NCI-H146 (cell line): Measurements from ENCODE around the gene S1PR4.

ENCODE experiments used
- DNase-seq: peaks from one replicate; lab custom pipeline; 2025; lab: John Stamatoyannopoulos, UW

S1PR4 gene

DNA sequence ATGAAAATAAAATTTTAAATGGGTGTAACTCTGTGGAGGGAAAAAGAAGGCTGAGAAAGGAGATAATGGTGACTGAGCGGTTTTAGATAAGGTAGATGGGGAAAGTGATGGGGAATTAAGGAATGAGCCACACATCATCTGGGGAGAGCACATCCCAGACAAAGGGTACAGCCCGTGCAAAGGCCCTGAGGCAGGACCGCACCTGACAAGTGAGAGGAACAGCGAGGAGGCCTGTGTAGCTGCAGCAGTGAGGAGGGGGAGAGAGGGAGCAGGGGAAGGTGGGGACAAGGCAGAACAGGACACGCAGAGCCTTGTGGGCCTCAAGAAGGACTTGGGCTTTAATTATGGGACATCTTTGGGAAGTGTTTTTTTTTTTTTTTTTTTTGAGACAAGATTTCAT is 44.1 kb downstream of the S1PR4 start:
- no peak for DNase-seq

DNA sequence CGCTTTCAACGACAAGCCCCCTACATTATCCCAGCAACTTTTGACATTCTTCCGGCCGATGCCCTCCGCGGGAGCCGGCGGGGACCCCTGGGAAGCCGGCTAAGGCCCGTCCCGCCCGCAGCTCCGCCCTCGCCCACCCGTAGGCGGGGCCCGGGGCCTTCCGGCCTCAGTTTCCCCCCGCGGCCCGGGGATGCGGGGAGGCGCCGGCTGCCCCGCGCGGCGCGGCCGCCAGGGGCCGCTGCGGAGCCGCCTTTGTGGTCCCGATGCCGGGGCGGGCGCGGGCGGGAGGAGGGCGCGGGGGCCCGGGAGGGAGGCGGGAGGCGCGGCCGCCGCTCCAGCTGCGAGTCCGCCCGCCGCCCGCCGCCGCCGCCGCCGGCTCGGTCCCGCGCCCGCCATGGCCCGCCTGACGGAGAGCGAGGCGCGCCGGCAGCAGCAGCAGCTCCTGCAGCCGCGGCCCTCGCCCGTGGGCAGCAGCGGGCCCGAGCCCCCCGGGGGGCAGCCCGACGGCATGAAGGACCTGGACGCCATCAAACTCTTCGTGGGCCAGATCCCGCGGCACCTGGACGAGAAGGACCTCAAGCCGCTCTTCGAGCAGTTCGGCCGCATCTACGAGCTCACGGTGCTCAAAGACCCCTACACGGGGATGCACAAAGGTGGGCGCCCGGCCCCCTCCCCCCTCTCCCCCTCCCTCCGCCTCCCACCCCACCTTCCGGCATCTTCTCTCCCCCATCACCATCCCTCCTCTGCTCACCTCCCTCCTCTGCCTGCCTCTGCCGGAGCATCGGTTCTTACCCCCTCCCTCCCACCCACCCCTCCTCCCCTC is 46.0 kb downstream of the S1PR4 start, which contains the start of gene CELF5:
Gene CELF5, plus strand, starts transcription at position 316 of the 823 bp plus-strand sequence. Its CDS starts 79 bp downstream, at position 395.
- peak; percentile 48 for DNase-seq

DNA sequence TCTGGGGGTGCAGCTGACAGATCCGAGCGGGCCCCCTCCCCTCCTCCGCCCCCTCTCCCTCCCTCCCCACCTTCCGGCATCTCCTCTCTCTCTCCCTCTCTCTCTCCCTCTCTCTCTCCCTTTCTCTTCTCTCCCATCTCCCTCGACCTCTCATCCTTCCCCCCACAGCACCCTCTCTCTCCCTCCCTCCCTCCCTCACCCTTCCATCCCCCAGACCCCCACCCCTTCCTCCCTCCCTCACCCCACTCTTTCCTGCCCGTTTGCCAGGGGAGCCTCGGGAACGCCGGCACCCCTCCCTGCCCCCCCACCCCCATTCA is 46.6 kb downstream of the S1PR4 start:
- no peak for DNase-seq

DNA sequence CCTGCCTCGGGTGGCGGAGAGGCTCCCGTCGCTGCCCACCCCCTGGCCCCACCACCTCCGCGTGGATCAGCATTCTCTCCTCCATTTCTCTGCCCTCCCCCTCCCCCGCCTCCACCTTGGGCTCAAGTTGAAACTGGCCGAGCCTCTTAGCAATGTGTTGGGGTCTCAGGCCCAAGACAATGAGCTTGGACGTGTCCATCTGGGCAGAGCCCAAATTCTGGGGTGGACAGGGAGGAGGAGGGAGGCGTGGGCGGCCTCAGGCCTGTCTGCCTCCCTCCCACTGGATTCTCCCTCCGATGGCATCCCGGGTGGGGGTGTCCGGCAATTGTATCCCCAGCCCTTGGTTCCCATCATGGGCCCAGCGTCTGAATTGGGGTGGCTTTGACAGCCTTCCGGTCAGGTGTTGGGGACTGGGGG is 47.1 kb downstream of the S1PR4 start:
- no peak for DNase-seq

DNA sequence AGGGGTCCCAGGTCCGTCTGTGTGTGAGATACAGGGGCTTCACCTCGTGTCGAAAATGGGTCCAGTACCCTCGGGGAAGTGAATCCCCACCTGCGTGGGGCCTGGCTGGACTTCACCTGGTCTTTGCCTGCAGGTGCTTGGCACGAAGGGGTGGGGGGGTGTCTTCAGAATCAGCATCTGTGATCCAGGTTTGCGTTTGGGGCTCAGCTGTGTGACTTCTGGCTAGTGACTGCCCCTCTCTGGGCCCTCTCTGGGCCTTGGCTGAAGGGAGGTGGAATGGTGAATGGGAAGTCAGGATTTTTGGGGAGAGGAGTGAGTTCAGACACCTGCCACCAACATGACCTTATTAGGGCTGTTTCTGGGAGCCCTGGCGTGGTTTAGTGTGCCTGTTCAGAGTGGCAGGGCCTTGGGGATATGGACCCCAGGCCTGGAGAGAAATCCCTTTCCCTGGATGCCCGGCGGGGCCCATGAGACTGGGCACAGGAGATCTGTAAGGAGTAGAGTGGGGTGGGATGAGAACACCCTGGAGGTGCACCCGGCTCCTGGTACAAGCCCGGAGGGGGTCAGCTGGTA is 48.6 kb downstream of the S1PR4 start:
- no peak for DNase-seq

DNA sequence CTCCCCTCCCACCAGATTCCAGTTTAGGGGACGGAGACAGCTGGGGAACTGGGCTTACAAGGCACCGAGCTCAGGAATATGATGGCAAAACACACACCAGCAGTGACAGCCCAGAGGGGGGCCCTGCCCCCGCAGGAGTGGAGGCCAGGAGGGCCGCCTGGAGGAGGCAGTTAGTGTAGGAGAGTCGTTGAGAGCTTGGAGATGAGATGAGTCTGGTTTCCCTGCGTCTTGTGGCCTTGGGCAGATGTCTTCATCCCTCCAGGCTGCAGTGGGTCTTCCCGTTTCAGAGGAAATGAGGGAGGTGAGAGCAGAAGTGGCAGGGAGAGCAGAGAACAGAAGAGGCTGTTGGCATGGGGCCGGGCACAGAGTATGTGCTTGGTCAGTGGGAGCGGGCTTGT is 50.8 kb downstream of the S1PR4 start:
- DNase-seq = no peak
